DOHH2 (cell line): ENCODE results near the gene SLC39A13.

Source experiments
- EZH2phosphoT487 ChIP-seq: fragments of 200-600 bp; sonication (generic); IDR thresholded peaks from 2 replicates; pipeline ENCODE4 v1.6.1; 2017; ENCODE audit warnings: borderline replicate concordance, mild to moderate bottlenecking, antibody characterized with exemption, low read length, moderate library complexity, mixed read lengths
- TF ChIP-seq, protein P1 (sequence below): fragments of 200-600 bp; sonication (generic); IDR thresholded peaks from one replicate; pipeline ENCODE4 v1.5.1; 2014; ENCODE audit warnings: antibody characterized with exemption, mild to moderate bottlenecking, low read depth, low read length; ENCODE audit not compliant: poor library complexity, severe bottlenecking

DNA sequence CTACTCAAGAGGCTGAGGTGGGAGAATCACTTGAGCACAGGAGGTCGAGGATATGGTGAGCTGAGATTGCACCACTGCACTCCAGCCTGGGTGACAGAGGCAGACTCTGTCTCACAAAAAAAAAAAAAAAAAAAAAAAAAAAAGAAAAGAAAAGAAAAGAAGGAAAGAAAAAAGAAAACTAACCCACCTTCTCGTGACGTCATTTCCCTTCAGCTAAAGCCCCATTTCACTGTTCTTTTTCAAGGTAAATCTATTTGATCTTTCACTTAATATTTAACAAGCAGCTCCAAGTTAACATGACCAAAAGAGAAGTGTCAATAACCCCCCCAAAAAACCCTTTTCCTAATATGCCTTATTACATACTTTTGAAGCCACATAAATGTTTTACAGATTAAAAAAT, 35.4 kb downstream of the SLC39A13 start:
- TF ChIP-seq, protein P1, sequence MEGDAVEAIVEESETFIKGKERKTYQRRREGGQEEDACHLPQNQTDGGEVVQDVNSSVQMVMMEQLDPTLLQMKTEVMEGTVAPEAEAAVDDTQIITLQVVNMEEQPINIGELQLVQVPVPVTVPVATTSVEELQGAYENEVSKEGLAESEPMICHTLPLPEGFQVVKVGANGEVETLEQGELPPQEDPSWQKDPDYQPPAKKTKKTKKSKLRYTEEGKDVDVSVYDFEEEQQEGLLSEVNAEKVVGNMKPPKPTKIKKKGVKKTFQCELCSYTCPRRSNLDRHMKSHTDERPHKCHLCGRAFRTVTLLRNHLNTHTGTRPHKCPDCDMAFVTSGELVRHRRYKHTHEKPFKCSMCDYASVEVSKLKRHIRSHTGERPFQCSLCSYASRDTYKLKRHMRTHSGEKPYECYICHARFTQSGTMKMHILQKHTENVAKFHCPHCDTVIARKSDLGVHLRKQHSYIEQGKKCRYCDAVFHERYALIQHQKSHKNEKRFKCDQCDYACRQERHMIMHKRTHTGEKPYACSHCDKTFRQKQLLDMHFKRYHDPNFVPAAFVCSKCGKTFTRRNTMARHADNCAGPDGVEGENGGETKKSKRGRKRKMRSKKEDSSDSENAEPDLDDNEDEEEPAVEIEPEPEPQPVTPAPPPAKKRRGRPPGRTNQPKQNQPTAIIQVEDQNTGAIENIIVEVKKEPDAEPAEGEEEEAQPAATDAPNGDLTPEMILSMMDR = no peak
- no peak for TF ChIP-seq EZH2phosphoT487
